ENCODE results near the gene PSKH1.

GRCh38 chr16:67885545-67885944, 7.5 kb upstream of the PSKH1 start:
- TF ChIP-seq REST (IDR thresholded peaks at IDR 0.05; ENCODE audit: low read depth): no peak
- no peak for TF ChIP-seq EP300 (IDR thresholded peaks at IDR 0.05; ENCODE audit: borderline replicate concordance)
- TF ChIP-seq FOXM1 (IDR thresholded peaks at IDR 0.05; ENCODE audit: borderline replicate concordance, low read depth): no peak
- TF ChIP-seq MAX (IDR thresholded peaks at IDR 0.05): no peak
- no peak for TF ChIP-seq TEAD4 (IDR thresholded peaks at IDR 0.05)
- TF ChIP-seq RAD21 (IDR thresholded peaks at IDR 0.05; ENCODE audit: low read depth): no peak
- TF ChIP-seq TAF1 (IDR thresholded peaks at IDR 0.05; ENCODE audit: low read depth): no peak
- no peak for TF ChIP-seq CEBPB (IDR thresholded peaks at IDR 0.05)
- TF ChIP-seq ZBTB7A (IDR thresholded peaks at IDR 0.05; ENCODE audit: low read depth): no peak

Data from Ishikawa (cell line).